H1 (cell line): ENCODE measurements around the gene SLAMF6. TPM values are rescaled to one million over a fixed set of nuclear protein-coding genes. Genes with fewer than 3 reads are reported as not detected.

Experiments used
- CTCF ChIA-PET: fragments of 300-600 bp; sonication (Branson Sonifier 250); formaldehyde crosslinking; loops from one replicate; lab custom pipeline; 2021; ENCODE audit not compliant: partially characterized antibody; lab: Charles Lee
- POLR2A ChIA-PET: fragments of 300-600 bp; sonication (Branson Sonifier 250); formaldehyde crosslinking; loops from one replicate; lab custom pipeline; 2021; ENCODE audit warnings: inconsistent platforms; ENCODE audit not compliant: partially characterized antibody; lab: Charles Lee
- DNase-seq, 2 experiments: peaks; one replicate each; pipeline versions ENCODE4 v3.0.0 to v3.0.0-alpha.2; 2010 to 2022; ENCODE audit warnings: low spot score in 2 of 2, low read depth in 1 of 2, mixed read lengths in 1 of 2
- FAIRE-seq: peaks from 2 replicates; lab custom pipeline; 2011; peaks lifted over from hg19 to GRCh38; lab: Jason Lieb, UNC
- H2AFZ ChIP-seq: 2 replicates; pipeline ENCODE4 v1.8.1; 2012; ENCODE audit warnings: low read length, inconsistent platforms
- H2AK5ac ChIP-seq: 2 replicates; pipeline ENCODE4 v1.6.1; 2013; ENCODE audit warnings: low read depth, low read length
- H2BK120ac ChIP-seq: replicated peaks from 2 replicates; pipeline ENCODE3; 2013; ENCODE audit warnings: low read depth, low read length, inconsistent platforms
- H2BK12ac ChIP-seq: 2 replicates; pipeline ENCODE4 v1.6.1; 2013; ENCODE audit warnings: low read depth, low read length
- H2BK15ac ChIP-seq: 2 replicates; pipeline ENCODE4 v1.6.1; 2013; ENCODE audit warnings: low read length
- H2BK20ac ChIP-seq: 2 replicates; pipeline ENCODE4 v1.6.1; 2013; ENCODE audit warnings: low read length
- H2BK5ac ChIP-seq: 2 replicates; pipeline ENCODE4 v1.6.1; 2013; ENCODE audit warnings: low read depth, low read length
- H3K14ac ChIP-seq: 2 replicates; pipeline ENCODE4 v1.6.1; 2013; ENCODE audit warnings: inconsistent platforms; ENCODE audit not compliant: insufficient read length
- H3K18ac ChIP-seq: 2 replicates; pipeline ENCODE4 v1.6.1; 2013; ENCODE audit warnings: low read length; ENCODE audit errors: extremely low read depth
- H3K23ac ChIP-seq: 2 replicates; pipeline ENCODE4 v1.6.1; 2013; ENCODE audit warnings: inconsistent platforms; ENCODE audit not compliant: insufficient read length
- H3K23me2 ChIP-seq: 2 replicates; pipeline ENCODE4 v1.6.1; 2013; ENCODE audit warnings: low read depth, low read length
- H3K27ac ChIP-seq: 2 replicates; pipeline ENCODE4 v1.6.1; 2011; ENCODE audit warnings: low read depth, low read length, inconsistent platforms
- H3K27me3 ChIP-seq, 4 experiments: replicated peaks in 1 of 4; 1 replicate in 1 of 4; 2 replicates in 3 of 4; pipeline versions ENCODE4 v1.6.1 to v1.8.1; 2011 to 2013; ENCODE audit warnings: low read length in 3 of 4, mild to moderate bottlenecking in 3 of 4, inconsistent platforms in 2 of 4, mixed read lengths in 2 of 4, moderate library complexity in 1 of 4; ENCODE audit not compliant: control insufficient read depth in 3 of 4, insufficient read depth in 3 of 4; ENCODE audit errors: extremely low read depth in 1 of 4
- H3K36me3 ChIP-seq, 4 experiments: 2 replicates each; pipeline versions ENCODE4 v1.6.1 to v1.8.1; 2011 to 2013; ENCODE audit warnings: mild to moderate bottlenecking in 4 of 4, low read length in 3 of 4, moderate library complexity in 2 of 4, control low read depth in 1 of 4, inconsistent platforms in 1 of 4; ENCODE audit not compliant: insufficient read depth in 4 of 4, control insufficient read depth in 2 of 4
- H3K4ac ChIP-seq: replicated peaks from 2 replicates; pipeline ENCODE3; 2013; ENCODE audit warnings: low read length, low read depth, mixed read lengths, inconsistent platforms; ENCODE audit not compliant: insufficient read length
- H3K4me1 ChIP-seq, 4 experiments: replicated peaks in 1 of 4; 1 replicate in 1 of 4; 2 replicates in 3 of 4; pipeline versions ENCODE4 v1.6.1 to v1.8.1; 2011 to 2013; ENCODE audit warnings: low read length in 3 of 4, inconsistent platforms in 2 of 4, mixed read lengths in 1 of 4; ENCODE audit not compliant: insufficient read depth in 4 of 4, control insufficient read depth in 3 of 4
- H3K4me2 ChIP-seq, 2 experiments: 2 replicates each; pipeline versions ENCODE4 v1.6.1 to v1.8.1; 2011 to 2013; ENCODE audit warnings: low read depth in 2 of 2, low read length in 2 of 2, control low read depth in 1 of 2, inconsistent platforms in 1 of 2, mild to moderate bottlenecking in 1 of 2; ENCODE audit not compliant: insufficient read depth in 1 of 2
- H3K4me3 ChIP-seq, 4 experiments: fragments of 200-600, 300-600 bp in 1 of 4; sonication (generic), shearing (Covaris generic), sonication (Bioruptor Twin) in 1 of 4; 2 replicates each; pipeline versions ENCODE4 v1.5.1 to v1.8.1; 2011 to 2016; ENCODE audit warnings: low read length in 4 of 4, low read depth in 3 of 4, control low read depth in 2 of 4, inconsistent platforms in 2 of 4, mild to moderate bottlenecking in 2 of 4, mixed read lengths in 1 of 4, moderate library complexity in 1 of 4; ENCODE audit not compliant: insufficient read depth in 2 of 4; ENCODE audit errors: extremely low read depth in 1 of 4
- H3K56ac ChIP-seq: replicated peaks from 2 replicates; pipeline ENCODE3; 2013; ENCODE audit warnings: low read depth, mild to moderate bottlenecking, mixed read lengths, low read length, inconsistent platforms; ENCODE audit not compliant: insufficient read length
- H3K79me1 ChIP-seq: 2 replicates; pipeline ENCODE4 v1.6.1; 2013; ENCODE audit warnings: low read depth, low read length, control low read depth
- H3K79me2 ChIP-seq, 2 experiments: 2 replicates each; pipeline versions ENCODE4 v1.6.1 to v1.8.1; 2012 to 2013; ENCODE audit warnings: low read length in 2 of 2, mild to moderate bottlenecking in 2 of 2, inconsistent platforms in 1 of 2; ENCODE audit not compliant: insufficient read depth in 2 of 2, control insufficient read depth in 1 of 2
- H3K9ac ChIP-seq, 4 experiments: replicated peaks in 1 of 4; 1 replicate in 1 of 4; 2 replicates in 3 of 4; pipeline versions ENCODE4 v1.6.1 to v1.8.1; 2011 to 2013; ENCODE audit warnings: low read depth in 3 of 4, low read length in 3 of 4, control low read depth in 2 of 4, mild to moderate bottlenecking in 2 of 4, moderate library complexity in 2 of 4, inconsistent platforms in 1 of 4; ENCODE audit errors: extremely low read depth in 1 of 4
- H3K9me3 ChIP-seq, 2 experiments: 2 replicates each; pipeline versions ENCODE4 v1.6.1 to v1.8.1; 2012 to 2013; ENCODE audit warnings: mild to moderate bottlenecking in 2 of 2, moderate library complexity in 2 of 2, control low read depth in 1 of 2, inconsistent platforms in 1 of 2, low read depth in 1 of 2, low read length in 1 of 2, mixed read lengths in 1 of 2; ENCODE audit not compliant: insufficient read depth in 2 of 2
- H4K20me1 ChIP-seq, 2 experiments: replicated peaks in 1 of 2; 2 replicates each; pipeline versions ENCODE3 to v1.8.1; 2011 to 2013; ENCODE audit warnings: inconsistent platforms in 2 of 2, low read length in 2 of 2, mild to moderate bottlenecking in 1 of 2; ENCODE audit not compliant: insufficient read depth in 2 of 2, control insufficient read depth in 1 of 2
- H4K5ac ChIP-seq: 2 replicates; pipeline ENCODE4 v1.6.1; 2013; ENCODE audit warnings: low read length, low read depth, mixed read lengths, inconsistent platforms; ENCODE audit not compliant: insufficient read length
- H4K8ac ChIP-seq: 2 replicates; pipeline ENCODE4 v1.8.0; 2013; ENCODE audit warnings: mild to moderate bottlenecking, moderate library complexity, low read length, inconsistent platforms; ENCODE audit not compliant: insufficient read depth; ENCODE audit errors: extremely low read depth
- H4K91ac ChIP-seq: replicated peaks from 2 replicates; pipeline ENCODE3; 2013; ENCODE audit warnings: low read length, mixed read lengths, inconsistent platforms; ENCODE audit not compliant: insufficient read length
- ASH2L ChIP-seq: fragments of 200-600, 300-600 bp; sonication (generic); IDR thresholded peaks from one replicate; pipeline ENCODE4 v1.7.1; 2017; ENCODE audit warnings: low read length
- BACH1 ChIP-seq: IDR thresholded peaks from 2 replicates; pipeline ENCODE4 v1.6.1; 2012; ENCODE audit warnings: low read length, improper control_type of control experiment
- CHD1 ChIP-seq: IDR thresholded peaks from 2 replicates; pipeline ENCODE4 v1.6.1; 2012; ENCODE audit warnings: low read depth, low read length, improper control_type of control experiment
- CHD2 ChIP-seq: IDR thresholded peaks from 2 replicates; pipeline ENCODE4 v1.6.1; 2012; ENCODE audit warnings: low read length, improper control_type of control experiment
- EP300 ChIP-seq, 2 experiments: IDR thresholded peaks; 1 replicate in 1 of 2; 2 replicates in 1 of 2; pipeline ENCODE4 v1.6.1; 2011 to 2012; ENCODE audit warnings: low read depth in 2 of 2, low read length in 2 of 2, mild to moderate bottlenecking in 2 of 2, borderline replicate concordance in 1 of 2, inconsistent platforms in 1 of 2, moderate library complexity in 1 of 2
- GABPA ChIP-seq: IDR thresholded peaks from 2 replicates; pipeline ENCODE4 v1.6.1; 2011; ENCODE audit warnings: mild to moderate bottlenecking, low read length, moderate library complexity, borderline replicate concordance; ENCODE audit not compliant: insufficient read depth
- JUN ChIP-seq: IDR thresholded peaks from 2 replicates; pipeline ENCODE4 v1.6.1; 2011; ENCODE audit warnings: low read depth, mild to moderate bottlenecking, improper control_type of control experiment, low read length
- POLR2A ChIP-seq, 2 experiments: IDR thresholded peaks; 1 replicate in 1 of 2; 2 replicates in 1 of 2; pipeline ENCODE4 v1.6.1; 2011; ENCODE audit warnings: low read depth in 2 of 2, low read length in 2 of 2, mild to moderate bottlenecking in 2 of 2; ENCODE audit errors: control extremely low read depth in 1 of 2
- SRF ChIP-seq: IDR thresholded peaks from 2 replicates; pipeline ENCODE4 v1.6.1; 2011; ENCODE audit warnings: mild to moderate bottlenecking, low read depth, low read length, moderate library complexity
- WGBS, 2 experiments: shearing (Covaris generic) in 1 of 2; methylation state at CpG; one replicate each; pipeline versions ENCODE4 v1.1.6 to v1.1.7; 2013 to 2015; ENCODE audit warnings: low lambda C conversion rate in 2 of 2, mixed read lengths in 2 of 2, inconsistent platforms in 1 of 2, low coverage in 1 of 2, missing lambda C conversion rate in 1 of 2; ENCODE audit not compliant: insufficient replicate concordance in 2 of 2, insufficient coverage in 1 of 2, insufficient read length in 1 of 2; ENCODE audit errors: extremely low coverage in 1 of 2, missing lambda C conversion rate in 1 of 2; 5-methylcytosine and 5-hydroxymethylcytosine counted together
- polyA plus RNA-seq, 7 experiments: library from polyadenylated mRNA; depleted of rRNA in 3 of 7; stranded (reverse) in 5 of 7; unstranded in 2 of 7; fragments of >200 nt in 5 of 7; fragments of 200-250 nt in 2 of 7; gene quantifications; 1 replicate in 5 of 7; 2 replicates in 1 of 7; 4 replicates in 1 of 7; pipeline versions ENCODE4 v1.2.1 to v1.2.3, GENCODE V29; 2011 to 2013; ENCODE audit warnings: missing spikeins in 2 of 7, mixed read lengths in 2 of 7
- total RNA-seq: library from RNA; stranded (reverse); fragmentation: NEBNext Ultra II Directional; extraction: Animal tissue kit (Norgen Biotek cat#: 25700); gene quantifications from 2 replicates; pipeline ENCODE4 v1.2.1, GENCODE V29; 2021
- TF ChIP-seq, protein P1 (sequence below): IDR thresholded peaks from 2 replicates; pipeline ENCODE4 v1.6.1; 2012; ENCODE audit warnings: inconsistent platforms

Gene SLAMF6
- total and polyA plus RNA-seq, 2 of the 8 experiments (the other 6 are each of a cell fraction or from before 2014, with no cell fraction given): not detected

DNA sequence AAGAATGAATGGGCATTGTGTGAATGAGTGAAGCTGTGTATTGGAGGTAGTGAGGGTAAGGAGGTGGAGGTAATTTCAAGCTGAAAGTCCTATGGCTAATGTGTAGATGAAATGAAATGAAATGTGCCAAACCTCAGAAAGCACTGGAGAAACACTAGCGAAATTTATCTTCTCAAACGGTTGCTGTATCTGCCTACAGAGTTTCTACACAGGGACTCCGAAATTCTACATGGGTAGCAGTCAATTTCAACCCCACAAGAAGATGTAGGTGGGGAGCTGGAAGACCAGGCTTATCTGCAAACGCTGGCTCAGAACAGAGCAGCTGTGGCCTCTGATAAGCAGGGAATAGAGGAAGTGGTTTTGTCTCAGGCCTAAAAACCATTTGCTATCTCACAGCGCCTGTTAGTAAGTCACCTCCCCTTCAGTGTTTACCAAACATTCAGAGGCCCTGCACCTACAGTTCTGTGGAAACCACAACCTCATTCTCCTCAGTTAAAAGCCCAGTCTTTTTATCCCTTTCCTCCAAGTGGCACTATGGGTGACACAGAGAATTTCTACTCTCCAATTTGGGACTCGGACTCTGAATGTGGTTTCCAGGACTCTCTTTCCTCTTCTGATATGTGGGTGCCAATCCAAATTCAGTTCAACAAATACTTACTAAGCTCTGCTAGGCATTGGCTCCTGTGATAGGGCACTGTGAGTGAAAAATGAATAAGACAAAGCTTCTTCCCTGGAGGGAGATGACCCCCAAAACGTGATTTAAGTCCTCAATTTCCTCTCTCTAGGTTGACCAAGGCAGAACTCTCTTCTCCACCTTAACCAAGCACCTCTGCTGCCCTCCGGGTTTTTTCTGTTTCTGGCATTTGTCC is 17.2 kb upstream of the SLAMF6 start:
- H2BK15ac ChIP-seq: no peak overlapping the region
- CTCF ChIA-PET: interaction anchor here (0.8 to 1.8 kb wide), 10 partner anchors 10 to 135 kb away, joined by 3 to 9 read pairs (median 4); no protein-coding TSS in a partner anchor
- 81% methylated on average over 8 of the region's 8 CpGs; no CpG with 5 or more reads in 1 of the 2 experiments for WGBS, 2 experiments
- TF ChIP-seq BACH1 (no peak), CHD2 (no peak), GABPA (no peak), POLR2A (IDR thresholded peaks at IDR 0.05; ENCODE audit: control extremely low read depth in 1 of 2, low read depth in 2 of 2, low read length in 2 of 2) (no peak), EP300 (IDR thresholded peaks at IDR 0.05; ENCODE audit: borderline replicate concordance in 1 of 2, low read depth in 2 of 2, low read length in 2 of 2) (no peak), SRF (no peak), ASH2L (no peak), JUN (no peak), CHD1 (no peak)
- TF ChIP-seq, protein P1, sequence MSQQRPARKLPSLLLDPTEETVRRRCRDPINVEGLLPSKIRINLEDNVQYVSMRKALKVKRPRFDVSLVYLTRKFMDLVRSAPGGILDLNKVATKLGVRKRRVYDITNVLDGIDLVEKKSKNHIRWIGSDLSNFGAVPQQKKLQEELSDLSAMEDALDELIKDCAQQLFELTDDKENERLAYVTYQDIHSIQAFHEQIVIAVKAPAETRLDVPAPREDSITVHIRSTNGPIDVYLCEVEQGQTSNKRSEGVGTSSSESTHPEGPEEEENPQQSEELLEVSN: no peak

More for the DNA sequence above, 17.2 kb upstream of the SLAMF6 start:
- H3K56ac ChIP-seq: no peak overlapping the region
- H4K20me1 ChIP-seq: no peaks in the 10 kb centered on the region
- H2AK5ac ChIP-seq: no peak overlapping the region
- POLR2A ChIA-PET: no interaction called here
- H3K27me3 ChIP-seq: no peaks in the 10 kb centered on the region
- H3K14ac ChIP-seq: no peak overlapping the region
- no peak overlapping the region for H4K8ac ChIP-seq
- no peak overlapping the region for H2BK120ac ChIP-seq
- no peaks in the 10 kb centered on the region for H3K79me1 ChIP-seq
- no peak overlapping the region for H4K91ac ChIP-seq
- FAIRE-seq (no peak), DNase-seq (no peak)
- H3K4me1 ChIP-seq: no peaks in the 10 kb centered on the region
- no peak overlapping the region for H3K4me2 ChIP-seq
- no peak overlapping the region for H2BK5ac ChIP-seq
- no peak overlapping the region for H3K27ac ChIP-seq
- no peak overlapping the region for H2BK12ac ChIP-seq
- H3K79me2 ChIP-seq: no peaks in the 10 kb centered on the region
- H4K5ac ChIP-seq: no peak overlapping the region
- H3K23me2 ChIP-seq: no peaks in the 10 kb centered on the region
- no peak overlapping the region for H2BK20ac ChIP-seq
- no peaks in the 10 kb centered on the region for H3K36me3 ChIP-seq
- no peak overlapping the region for H3K23ac ChIP-seq
- no peak overlapping the region for H3K18ac ChIP-seq
- no peaks in the 10 kb centered on the region for H3K9me3 ChIP-seq
- H3K9ac ChIP-seq: no peak overlapping the region
- H2AFZ ChIP-seq: peak overlapping the region; percentile 92
- no peak overlapping the region for H3K4ac ChIP-seq
- no peak overlapping the region for H3K4me3 ChIP-seq
